HG03159 (cell line): Measurements from ENCODE around the gene MMUT.
"Not testable (repeated sequence)": the region's sequence is repeated elsewhere in the genome, so short reads cannot be mapped to it uniquely, and the experiment has no call there.

Source experiments
- ATAC-seq: cut with Tn5 transposase; IDR thresholded peaks from one replicate; pipeline ENCODE4 v1.9.1; 2021; ENCODE audit warnings: mild to moderate bottlenecking, moderate library complexity; ENCODE audit not compliant: unreplicated experiment

MMUT gene

GRCh38 chr6:49462927-49463611, at the start of gene MMUT, which contains the start of gene CENPQ:
MMUT (minus strand) TSS chr6:49463253; CDS start chr6:49459466, 3,787 bp downstream.
CENPQ (plus strand) TSS chr6:49463370; CDS start chr6:49470177, 6,807 bp downstream.
- peak; percentile 98 for ATAC-seq

- ATAC-seq: no peak
Measured at GRCh38 chr6:49509342-49509741, 46.3 kb upstream of the MMUT start.

GRCh38 chr6:49506569-49507111, 43.6 kb upstream of the MMUT start:
- ATAC-seq: no peak

GRCh38 chr6:49504666-49505065, 41.6 kb upstream of the MMUT start:
- no peak for ATAC-seq

GRCh38 chr6:49499623-49500022, 36.6 kb upstream of the MMUT start, which contains the start of gene GLYATL3:
GLYATL3 (plus strand) TSS chr6:49499923; CDS start chr6:49511991, 12,068 bp downstream.
- no peak for ATAC-seq

GRCh38 chr6:49499126-49499525, 36.1 kb upstream of the MMUT start:
- ATAC-seq: no peak

- ATAC-seq: no peak
Measured at GRCh38 chr6:49497304-49497703, 34.3 kb upstream of the MMUT start.

GRCh38 chr6:49490633-49491032, 27.6 kb upstream of the MMUT start:
- no peak for ATAC-seq

GRCh38 chr6:49483380-49483779, 20.3 kb upstream of the MMUT start:
- not testable (repeated sequence) for ATAC-seq

- ATAC-seq: not testable (repeated sequence)
Measured at GRCh38 chr6:49481846-49482245, 18.8 kb upstream of the MMUT start.

GRCh38 chr6:49479308-49479970, 16.4 kb upstream of the MMUT start:
- no peak for ATAC-seq

GRCh38 chr6:49476564-49476963, 13.5 kb upstream of the MMUT start:
- not testable (repeated sequence) for ATAC-seq

GRCh38 chr6:49468042-49468441, 5.0 kb upstream of the MMUT start:
- ATAC-seq: no peak

GRCh38 chr6:49464691-49465090, 1.6 kb upstream of the MMUT start:
- ATAC-seq: no peak

GRCh38 chr6:49463612-49463967, 537 bp upstream of the MMUT start:
- peak; percentile 5 for ATAC-seq

GRCh38 chr6:49462599-49462926, 490 bp downstream of the MMUT start:
- ATAC-seq: peak; percentile 12

GRCh38 chr6:49462071-49462470, 982 bp downstream of the MMUT start:
- no peak for ATAC-seq

GRCh38 chr6:49457771-49458170, 5.3 kb downstream of the MMUT start:
- ATAC-seq: no peak

- ATAC-seq: peak; percentile 67
Measured at GRCh38 chr6:49454787-49455709, 8.0 kb downstream of the MMUT start.

- ATAC-seq: no peak
Measured at GRCh38 chr6:49453221-49453620, 9.8 kb downstream of the MMUT start.

- no peak for ATAC-seq
Measured at GRCh38 chr6:49430866-49431265, 32.2 kb downstream of the MMUT start.
